GM21360 (cell line): ENCODE data around the gene PRXL2B.

Experiments used
- ATAC-seq: cut with Tn5 transposase; IDR thresholded peaks from one replicate; pipeline ENCODE4 v1.9.1; 2021; ENCODE audit warnings: mild to moderate bottlenecking, moderate library complexity; ENCODE audit not compliant: unreplicated experiment

The PRXL2B gene

GRCh38 chr1:2596530-2597333, 10.2 kb downstream of the PRXL2B start:
- no peak for ATAC-seq

DNA sequence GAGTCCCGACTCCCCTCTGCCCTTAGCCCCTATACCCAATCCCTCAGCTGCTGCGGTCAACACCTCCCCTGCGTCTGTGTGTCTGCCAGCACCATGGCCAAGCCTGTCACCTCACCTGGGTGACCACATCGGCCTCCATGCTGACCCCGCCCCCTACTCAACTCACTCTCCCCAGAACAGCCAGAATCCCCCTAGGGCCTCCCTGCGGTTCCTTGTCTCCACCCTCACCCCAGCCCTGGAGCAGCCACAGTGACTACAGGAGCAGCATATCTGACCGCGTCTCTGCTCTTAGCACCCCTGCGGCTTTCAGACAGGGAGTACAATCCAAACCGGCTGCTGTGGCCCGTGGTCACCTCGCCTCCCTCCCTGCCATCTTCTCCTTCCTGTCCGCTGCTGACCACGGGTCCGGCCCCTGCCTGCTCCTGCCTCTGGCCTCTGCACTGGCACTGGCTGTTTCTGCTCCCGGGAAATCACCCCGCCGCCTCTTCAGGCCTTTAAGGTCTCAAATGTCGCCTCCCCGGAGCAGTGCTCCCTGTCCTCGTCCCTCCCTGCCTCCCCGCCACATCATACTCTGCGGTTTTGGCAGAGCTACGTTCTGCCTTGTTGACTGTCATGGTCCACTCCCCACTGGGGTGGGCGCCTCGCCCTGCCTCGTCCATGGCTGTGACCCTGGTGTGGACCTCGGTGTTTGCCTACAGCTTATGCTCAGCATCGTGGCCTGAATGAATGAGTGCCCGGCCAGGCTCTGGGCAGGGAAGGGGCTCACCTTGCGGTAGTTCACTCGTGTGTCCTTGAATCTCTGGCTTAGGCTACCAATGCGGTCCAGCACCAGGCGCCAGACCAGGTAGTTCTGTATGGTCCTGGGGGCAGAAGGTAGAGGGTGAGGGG, 11.1 kb downstream of the PRXL2B start:
- no peak for ATAC-seq

- no peak for ATAC-seq
These were observed 11.9 kb downstream of the PRXL2B start for GRCh38 chr1:2598329-2598931.

GRCh38 chr1:2601721-2602303, 15.2 kb downstream of the PRXL2B start:
- ATAC-seq, result no peak

- no peak for ATAC-seq
These were observed 15.8 kb downstream of the PRXL2B start for GRCh38 chr1:2602311-2602835.

- ATAC-seq, result no peak
These were observed 16.4 kb downstream of the PRXL2B start for GRCh38 chr1:2602866-2603520.

- no peak for ATAC-seq
These were observed 17.1 kb downstream of the PRXL2B start for GRCh38 chr1:2603521-2604155.

DNA sequence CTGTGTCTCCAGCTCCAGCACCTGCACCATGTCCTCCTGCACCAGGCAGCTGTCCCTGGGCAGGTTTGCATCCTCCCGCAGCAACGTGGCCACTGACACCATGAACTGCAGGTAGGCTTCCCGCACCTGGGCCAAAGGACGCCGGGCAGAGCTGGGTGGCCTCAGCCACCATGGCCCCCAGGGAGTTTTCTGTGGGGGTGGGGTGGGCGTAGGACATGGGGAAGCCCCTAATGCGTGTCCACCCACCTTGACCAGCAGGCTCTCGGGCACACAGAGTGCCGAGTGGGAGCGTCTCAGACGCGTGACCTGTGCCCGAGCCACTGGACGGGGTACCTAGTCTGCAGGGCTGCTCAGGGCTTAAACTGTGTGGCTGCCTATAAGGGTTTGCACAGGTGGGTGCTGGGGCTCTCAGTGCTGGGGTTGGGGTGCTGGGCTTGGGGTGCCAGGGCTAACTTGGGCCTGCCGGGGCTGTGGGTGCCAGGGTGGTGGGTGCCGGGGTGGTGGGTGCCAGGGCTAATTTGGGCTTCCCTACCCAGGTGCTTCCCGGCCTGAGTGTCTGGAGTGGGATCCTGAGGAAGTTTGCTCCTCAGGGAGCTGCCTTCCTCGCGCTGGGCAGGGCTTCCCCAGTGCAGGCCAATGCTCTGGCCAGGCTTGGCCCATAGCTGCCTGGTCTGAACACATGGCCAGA, 17.7 kb downstream of the PRXL2B start:
- ATAC-seq, result no peak

- no peak for ATAC-seq
These were observed 18.4 kb downstream of the PRXL2B start for GRCh38 chr1:2604844-2605508.

DNA sequence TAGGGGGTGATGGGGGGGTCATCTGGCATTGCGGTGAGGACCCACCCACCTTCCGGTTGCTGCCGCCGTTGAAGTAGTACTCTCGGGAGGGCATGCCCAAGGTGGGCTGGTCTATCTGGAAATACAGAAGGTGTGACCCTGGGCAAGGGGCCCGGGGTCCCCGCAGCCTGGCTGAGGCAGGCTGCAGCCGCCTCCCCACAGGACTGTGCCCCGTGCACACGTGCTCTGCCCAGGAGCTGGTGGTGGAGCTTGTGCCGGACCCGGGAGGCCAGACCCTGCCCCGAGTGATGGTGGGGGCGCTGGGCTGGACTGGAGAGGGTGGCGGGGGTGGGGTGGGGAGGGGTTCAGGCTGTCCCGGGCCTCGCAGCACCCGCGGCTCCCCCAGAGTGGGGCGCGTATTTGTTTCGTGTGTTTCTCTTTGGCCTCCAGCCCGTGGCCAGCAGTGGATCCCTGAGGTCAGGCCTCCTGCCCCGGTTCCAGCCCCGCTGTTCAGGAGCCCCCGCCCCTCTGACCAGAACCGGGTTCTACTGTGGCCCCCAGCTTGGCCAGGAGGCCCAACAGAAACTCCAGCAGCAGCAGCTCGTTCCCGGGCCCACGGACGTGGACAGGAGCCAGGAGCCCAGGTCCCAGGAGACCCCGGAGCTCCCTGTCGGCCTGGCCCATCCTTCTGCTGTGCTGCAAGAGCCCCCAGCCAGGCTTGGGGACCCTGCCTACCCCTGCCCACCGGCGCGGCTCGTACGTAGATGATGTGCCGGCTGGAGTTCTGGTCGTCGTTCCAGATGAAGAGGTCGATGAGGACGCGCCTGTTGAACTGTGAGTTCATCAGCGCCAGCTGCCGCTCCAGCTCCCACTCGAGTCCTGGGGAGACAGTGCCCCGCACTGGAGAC, 19.2 kb downstream of the PRXL2B start:
- no peak for ATAC-seq

- ATAC-seq, result no peak
These were observed 19.9 kb downstream of the PRXL2B start for GRCh38 chr1:2606396-2606880.

DNA sequence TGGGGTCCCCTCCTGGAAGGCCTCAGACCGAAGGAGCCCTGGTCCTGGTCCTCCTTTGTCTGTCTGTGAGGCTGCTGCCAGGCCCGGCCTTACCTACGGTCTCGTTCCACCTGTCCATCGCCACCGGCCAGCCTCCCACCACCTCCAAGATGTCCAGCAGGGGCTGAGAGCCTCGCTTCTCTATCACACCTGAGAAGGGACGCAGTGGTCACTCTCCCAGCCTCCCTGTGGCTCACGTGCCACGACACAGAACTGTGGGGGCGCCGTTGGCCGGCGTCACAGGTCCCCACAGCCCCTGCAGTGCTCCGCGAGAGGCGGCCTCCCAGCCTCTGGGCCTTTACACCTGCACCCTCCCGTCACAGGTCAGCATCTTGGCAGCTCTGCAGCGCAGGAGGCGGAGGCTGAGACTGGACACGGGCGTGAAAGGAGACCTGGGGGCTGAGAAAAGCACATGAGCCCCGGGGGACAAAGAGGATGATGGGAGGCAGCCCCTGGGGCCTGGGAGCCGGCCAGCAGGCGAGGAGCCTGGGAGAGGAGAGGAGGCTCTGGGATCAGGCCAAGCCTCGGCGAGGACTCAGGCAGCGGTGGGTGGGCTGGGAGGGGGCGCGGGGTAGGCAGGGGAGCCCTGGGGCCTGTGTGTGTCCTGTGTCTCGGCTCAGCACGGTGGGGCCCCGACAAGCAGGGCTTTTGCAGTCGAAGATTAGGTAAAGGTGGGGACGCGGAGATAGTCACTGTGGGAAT, 20.5 kb downstream of the PRXL2B start:
- no peak for ATAC-seq

- ATAC-seq, result no peak
These were observed 21.1 kb downstream of the PRXL2B start for GRCh38 chr1:2607641-2608091.

- ATAC-seq, result no peak
These were observed 22.9 kb downstream of the PRXL2B start for GRCh38 chr1:2609319-2610035.

DNA sequence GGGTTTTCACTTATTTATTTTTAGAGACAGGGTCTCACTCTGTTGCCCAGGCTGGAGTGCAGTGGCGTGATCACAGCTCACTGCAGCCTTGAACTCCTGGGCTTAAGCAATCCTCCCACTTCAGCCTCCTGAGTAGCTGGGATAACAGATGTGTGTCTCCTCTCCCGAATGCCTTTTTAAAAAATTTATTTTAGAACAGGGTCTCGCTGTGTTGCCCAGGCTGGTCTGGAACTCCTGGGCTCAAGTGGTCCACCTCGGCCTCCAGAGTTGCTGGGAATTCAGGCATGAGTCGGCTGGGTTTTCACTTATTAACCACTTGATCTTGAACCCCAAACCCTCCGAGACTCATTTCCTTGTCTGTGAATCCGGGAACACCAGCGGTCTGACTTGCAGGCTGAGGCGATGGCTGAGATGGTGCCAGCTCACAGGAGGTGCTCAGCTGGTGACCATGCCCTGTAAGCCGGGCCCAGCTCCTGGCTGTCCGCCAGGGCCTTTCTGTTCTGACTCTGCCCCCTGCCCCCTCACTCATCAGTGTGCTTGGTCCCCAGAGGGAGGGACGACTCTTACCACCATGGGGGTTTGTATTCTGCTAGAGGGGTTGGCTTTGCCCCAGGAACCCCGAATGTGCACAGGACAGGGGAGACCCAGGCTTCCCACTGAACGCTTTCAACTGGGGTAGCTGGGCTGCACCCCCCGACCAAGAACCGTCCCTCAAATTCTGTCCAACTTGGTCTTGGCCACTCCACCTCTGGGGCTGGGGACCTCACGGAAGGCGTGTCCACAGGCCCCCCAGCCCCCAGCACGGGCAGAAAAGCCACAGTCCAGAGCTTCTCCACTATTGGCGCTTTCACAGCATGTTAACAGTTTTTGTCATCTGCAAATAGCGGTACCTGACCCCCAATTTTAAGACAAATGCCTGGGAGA, 23.7 kb downstream of the PRXL2B start:
- ATAC-seq, result no peak
